Thoracic aorta (tissue), 2 donors: ENCODE data around the gene ARAP3. TPM values are rescaled to one million over a fixed set of nuclear protein-coding genes. Genes with fewer than 3 reads are reported as not detected.
A peak's percentile ranks its signal among the peaks of the same experiment; 100 is the strongest.

Experiments used
- ATAC-seq: fragments of 150-250 bp; one replicate; pipeline ENCODE4 v1.8.0; 2017; ENCODE audit warnings: low read depth; ENCODE audit not compliant: insufficient number of reproducible peaks, low FRiP score
- DNase-seq: peaks from one replicate; pipeline ENCODE4 v3.0.0-alpha.2; 2020; ENCODE audit warnings: low spot score
- H3K27ac ChIP-seq, 2 donors: fragments of 200-600 bp; sonication (generic); 1 replicate in 1 of 2; 2 replicates in 1 of 2; pipeline ENCODE4 v1.5.1; 2016; ENCODE audit warnings: mild to moderate bottlenecking in 2 of 2, moderate library complexity in 2 of 2
- H3K27me3 ChIP-seq: fragments of 200-600 bp; sonication (generic); replicated peaks from 2 replicates; pipeline ENCODE4 v1.6.0; 2016; ENCODE audit warnings: mild to moderate bottlenecking; ENCODE audit not compliant: insufficient read depth
- H3K36me3 ChIP-seq: fragments of 200-600 bp; sonication (generic); one replicate; pipeline ENCODE4 v1.5.1; 2016
- H3K4me1 ChIP-seq, 2 donors: fragments of 200-600 bp; sonication (generic); 1 replicate in 1 of 2; 2 replicates in 1 of 2; pipeline versions ENCODE4 v1.5.1 to v1.6.0; 2016; ENCODE audit warnings: low read depth in 2 of 2, mild to moderate bottlenecking in 1 of 2; ENCODE audit not compliant: control insufficient read depth in 1 of 2
- H3K4me3 ChIP-seq: fragments of 200-600 bp; sonication (generic); 2 replicates; pipeline ENCODE4 v1.5.1; 2016; ENCODE audit warnings: mild to moderate bottlenecking
- H3K9me3 ChIP-seq: fragments of 200-600 bp; sonication (generic); 2 replicates; pipeline ENCODE4 v1.5.1; 2016
- CTCF ChIP-seq: fragments of 200-600 bp; sonication (generic); IDR thresholded peaks from one replicate; pipeline ENCODE4 v1.5.1; 2019; ENCODE audit warnings: antibody characterized with exemption
- total RNA-seq, 2 donors: library from RNA; depleted of rRNA; stranded (reverse); fragments of >200 nt; gene quantifications; one replicate each; pipeline versions ENCODE4 v1.1.0 to v1.2.3, GENCODE V29; 2016

The ARAP3 gene
- total RNA-seq, 2 donors from 2014 or later = 15.0 to 16.2 TPM

DNA sequence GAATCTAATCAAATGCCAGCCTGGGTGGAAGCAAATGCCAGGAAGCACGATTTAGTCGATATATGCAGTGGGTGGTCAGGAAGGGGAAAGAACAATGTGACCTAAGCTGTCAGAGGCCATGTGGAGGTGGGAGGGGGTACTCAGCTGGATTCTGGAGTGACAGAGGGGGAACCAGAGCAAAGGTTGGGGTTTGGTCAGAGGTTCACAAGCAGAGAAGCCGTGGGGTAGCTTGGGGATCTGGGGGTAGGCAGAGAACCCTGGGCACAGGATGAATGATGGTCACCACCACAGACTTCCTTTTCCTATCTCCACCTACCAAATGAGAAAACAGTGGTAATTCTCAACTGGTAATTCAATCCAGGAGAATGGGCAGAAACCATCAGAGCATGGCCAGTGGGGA is 24.1 kb upstream of the ARAP3 start:
- Histone ChIP-seq H3K36me3 (no peaks in the 10 kb centered on the region), H3K27me3 (peaks cover 1% of the 10 kb centered on the region), H3K27ac (no peak overlapping the region), H3K9me3 (no peaks in the 10 kb centered on the region), H3K4me1 (peaks cover 7 to 16% of the 10 kb centered on the region in 2 donors), H3K4me3 (no peak overlapping the region)
- no peak for ATAC-seq
- no peak for DNase-seq
- TF ChIP-seq CTCF = no peak

DNA sequence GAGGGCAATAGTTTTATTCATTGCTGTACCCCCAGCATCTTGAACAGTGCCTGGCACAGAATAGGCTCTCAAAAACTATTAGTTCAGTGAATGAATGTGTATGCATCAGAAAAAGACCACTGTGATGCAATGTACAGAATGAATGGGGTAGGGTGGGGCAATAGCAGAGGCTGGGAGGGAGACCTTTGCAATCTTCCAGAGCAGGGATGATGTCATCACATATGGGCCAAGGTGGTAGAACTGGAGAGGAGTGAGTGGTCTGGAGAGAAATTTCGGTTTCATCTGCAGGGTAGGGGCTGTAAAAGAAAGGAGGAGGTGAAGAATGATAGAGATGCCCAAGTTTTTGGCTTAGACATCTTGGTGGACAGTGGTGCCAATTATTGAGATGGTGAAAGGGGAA is 23.4 kb upstream of the ARAP3 start:
- H3K36me3 ChIP-seq = no peaks in the 10 kb centered on the region
- H3K27ac ChIP-seq = no peak overlapping the region
- TF ChIP-seq CTCF = no peak
- H3K4me1 ChIP-seq = peaks cover 7 to 16% of the 10 kb centered on the region in 2 donors
- no peak overlapping the region for H3K4me3 ChIP-seq
- DNase-seq (no peak), ATAC-seq (no peak)
- no peaks in the 10 kb centered on the region for H3K9me3 ChIP-seq
- peaks cover 8% of the 10 kb centered on the region for H3K27me3 ChIP-seq

- DNase-seq (no peak), ATAC-seq (no peak)
- Histone ChIP-seq H3K27ac (no peak overlapping the region), H3K36me3 (no peaks in the 10 kb centered on the region), H3K4me3 (no peak overlapping the region), H3K4me1 (peaks cover 7 to 16% of the 10 kb centered on the region in 2 donors), H3K9me3 (no peaks in the 10 kb centered on the region), H3K27me3 (peaks cover 13% of the 10 kb centered on the region)
- TF ChIP-seq CTCF = no peak
These were observed 22.8 kb upstream of the ARAP3 start for GRCh38 chr5:141704782-141705297.

GRCh38 chr5:141703133-141703561 is 21.1 kb upstream of the ARAP3 start:
- no peak for ATAC-seq
- no peaks in the 10 kb centered on the region for H3K36me3 ChIP-seq
- DNase-seq = no peak
- H3K27ac ChIP-seq = no peak overlapping the region
- H3K9me3 ChIP-seq = no peaks in the 10 kb centered on the region
- H3K4me1 ChIP-seq = peaks cover 7 to 16% of the 10 kb centered on the region in 2 donors
- TF ChIP-seq CTCF = no peak
- H3K27me3 ChIP-seq = peaks cover 13% of the 10 kb centered on the region
- H3K4me3 ChIP-seq = peak overlapping the region; percentile 72

- Histone ChIP-seq H3K9me3 (no peaks in the 10 kb centered on the region), H3K4me3 (peak overlapping the region; percentile 72), H3K4me1 (peaks cover 7 to 16% of the 10 kb centered on the region in 2 donors), H3K27me3 (peaks cover 13% of the 10 kb centered on the region), H3K27ac (no peak overlapping the region), H3K36me3 (no peaks in the 10 kb centered on the region)
- DNase-seq = no peak
- TF ChIP-seq CTCF = no peak
- no peak for ATAC-seq
These were observed 19.5 kb upstream of the ARAP3 start for GRCh38 chr5:141701360-141702119.
